NT2/D1 (cell line): Measurements from ENCODE around the gene KIAA1614.
"Not testable (repeated sequence)": the region's sequence is repeated elsewhere in the genome, so short reads cannot be mapped to it uniquely, and the experiment has no call there.

ENCODE experiments used
- YY1 ChIP-seq: IDR thresholded peaks from 2 replicates; pipeline ENCODE4 v1.6.1; 2011; ENCODE audit not compliant: insufficient read length, insufficient read depth
- ZNF274 ChIP-seq: IDR thresholded peaks from 2 replicates; pipeline ENCODE4 v1.6.1; 2011; ENCODE audit warnings: mild to moderate bottlenecking, low read depth, low read length

DNA sequence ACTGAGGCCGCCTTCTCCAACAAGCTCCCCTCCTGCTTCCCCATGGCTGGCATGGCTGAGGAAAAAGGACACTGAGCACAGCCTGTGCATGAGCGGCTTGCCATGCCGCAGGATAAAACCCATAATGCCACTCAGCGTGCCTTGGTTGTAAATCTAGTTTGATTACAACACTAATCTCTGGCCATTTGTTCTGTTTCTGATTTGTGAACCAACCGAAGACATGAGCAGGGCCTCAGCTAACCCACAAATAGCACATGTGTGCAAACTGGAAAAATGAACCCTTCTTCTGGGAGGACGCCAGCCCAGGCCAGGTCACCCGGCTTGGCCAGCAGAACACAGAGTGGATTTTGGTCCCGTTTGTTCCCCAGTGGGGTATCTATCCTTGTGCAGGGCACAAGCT lies 56.1 kb downstream of the KIAA1614 start:
- not testable (repeated sequence) for TF ChIP-seq YY1, ZNF274
